ENCODE results near the gene NCKAP1.

Gene NCKAP1

DNA sequence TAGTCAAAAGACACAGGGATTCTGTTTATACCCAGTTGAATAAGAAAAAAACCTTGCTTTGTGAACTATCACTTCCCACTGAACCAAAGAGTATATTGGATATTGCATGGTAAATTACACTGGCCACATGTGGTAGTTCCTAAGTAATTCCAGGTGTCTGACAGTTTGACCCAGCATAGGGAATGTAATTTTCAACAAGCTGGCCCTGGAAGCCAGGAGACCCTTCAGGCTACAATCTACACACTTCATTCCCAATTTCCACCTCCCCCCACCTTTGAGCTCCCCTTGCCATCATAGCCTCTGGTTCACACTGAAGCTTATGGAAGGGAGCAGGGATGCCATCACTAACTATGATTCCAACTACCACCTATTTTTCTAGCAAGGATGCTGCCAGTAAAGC lies 174.6 kb downstream of the NCKAP1 start:
- Histone ChIP-seq H3K36me3 (no peaks in the 10 kb centered on the region), H3K27ac (no peak overlapping the region), H3K4me3 (ENCODE audit: low read depth in 1 of 2, low read length in 1 of 2) (no peak overlapping the region), H3K4me1 (ENCODE audit: control insufficient read depth in 1 of 2, insufficient read depth in 1 of 2, low read depth in 1 of 2, low read length in 1 of 2) (no peaks in the 10 kb centered on the region), H3K27me3 (peaks cover 52% of the 10 kb centered on the region), H3K9me3 (no peaks in the 10 kb centered on the region)
- TF ChIP-seq CTCF (IDR thresholded peaks at IDR 0.05): no peak

DNA sequence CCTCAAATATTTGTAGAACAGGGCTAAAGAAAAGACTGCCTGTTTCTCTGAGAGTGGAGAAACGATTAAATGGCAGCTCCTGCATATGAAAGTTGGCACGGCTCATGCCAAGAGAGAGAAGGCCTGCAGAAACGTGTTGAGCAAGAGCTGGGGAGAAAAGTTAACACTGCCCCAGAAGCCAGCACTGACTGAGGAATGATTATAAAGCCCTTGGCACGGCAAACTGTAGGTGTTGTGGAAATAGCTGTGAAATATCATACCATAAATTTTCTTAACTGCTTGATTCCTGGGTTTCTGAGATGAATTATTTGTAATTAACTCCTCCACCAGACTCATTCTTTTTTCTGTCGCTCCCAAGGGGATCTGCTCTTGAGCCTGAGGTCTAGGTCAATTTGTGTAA lies 176.2 kb downstream of the NCKAP1 start:
- no peak for TF ChIP-seq CTCF (IDR thresholded peaks at IDR 0.05)
- Histone ChIP-seq H3K9me3 (no peaks in the 10 kb centered on the region), H3K36me3 (no peaks in the 10 kb centered on the region), H3K27ac (no peak overlapping the region), H3K4me1 (ENCODE audit: control insufficient read depth in 1 of 2, insufficient read depth in 1 of 2, low read depth in 1 of 2, low read length in 1 of 2) (no peaks in the 10 kb centered on the region), H3K4me3 (ENCODE audit: low read depth in 1 of 2, low read length in 1 of 2) (no peak overlapping the region), H3K27me3 (peaks cover 37% of the 10 kb centered on the region)

GRCh38 chr2:182860858-182861257 lies 177.4 kb downstream of the NCKAP1 start:
- TF ChIP-seq CTCF (IDR thresholded peaks at IDR 0.05): no peak
- Histone ChIP-seq H3K4me3 (ENCODE audit: low read depth in 1 of 2, low read length in 1 of 2) (no peak overlapping the region), H3K27ac (no peak overlapping the region), H3K36me3 (no peaks in the 10 kb centered on the region), H3K27me3 (peaks cover 24% of the 10 kb centered on the region), H3K9me3 (no peaks in the 10 kb centered on the region), H3K4me1 (ENCODE audit: control insufficient read depth in 1 of 2, insufficient read depth in 1 of 2, low read depth in 1 of 2, low read length in 1 of 2) (no peaks in the 10 kb centered on the region)

Measured in neutrophil (primary cell).